Activated CD4-positive, CD25-positive, alpha-beta regulatory T cell treated with anti-CD3 and anti-CD28 coated beads, Interleukin-2, amount 50 U/mL, for 72 hours (primary cell): ENCODE data around the gene GPR180.

Experiments
- DNase-seq: peaks from one replicate; pipeline ENCODE4 v3.0.0; 2021

Gene GPR180

DNA sequence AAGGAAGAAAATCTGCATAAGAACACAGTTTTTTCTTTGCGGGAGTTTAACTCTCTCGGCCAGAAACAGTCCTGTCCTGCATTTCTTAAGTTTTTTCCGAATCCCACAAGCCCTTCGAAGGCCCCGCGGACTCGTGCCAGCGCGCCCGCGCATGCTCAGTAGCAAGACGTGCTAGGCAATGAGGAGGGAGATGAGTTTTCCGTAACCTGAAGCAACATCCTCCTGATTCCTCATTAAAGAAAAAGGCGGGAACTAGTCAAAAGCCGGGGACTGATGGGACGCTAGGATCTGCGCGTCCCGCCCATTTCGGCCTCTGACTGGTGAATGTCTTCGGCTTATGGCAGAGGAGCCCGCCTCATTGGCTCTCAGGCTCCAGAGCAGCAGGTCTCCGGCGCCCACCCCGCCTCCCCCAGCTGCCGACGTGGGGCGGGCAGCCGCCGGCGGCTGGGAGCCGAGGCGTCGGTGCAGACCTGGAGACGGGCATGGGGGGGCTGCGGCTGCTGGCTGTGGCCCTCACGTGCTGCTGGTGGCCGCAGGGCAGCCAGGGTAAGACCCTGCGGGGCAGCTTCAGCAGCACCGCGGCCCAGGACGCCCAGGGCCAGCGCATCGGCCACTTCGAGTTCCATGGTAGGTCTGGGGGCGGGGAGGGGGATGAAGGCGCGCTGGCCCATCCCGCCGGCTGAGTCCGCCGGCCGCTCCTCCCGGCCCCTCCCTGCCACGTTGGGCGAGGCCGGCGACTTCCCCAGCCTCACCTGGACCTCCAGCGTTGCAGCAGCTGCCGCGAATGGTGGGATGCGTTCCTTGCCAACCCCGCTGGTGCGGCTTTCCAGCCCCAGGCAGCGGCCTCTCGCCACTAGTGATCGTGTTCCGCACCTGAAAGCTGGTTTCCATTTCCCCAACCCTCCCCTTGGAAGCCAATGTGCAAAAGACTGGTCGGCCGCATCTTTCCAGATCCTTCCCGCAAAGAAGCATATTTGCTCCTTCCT lies at the start of gene GPR180:
TSS of gene GPR180 (plus strand) at position 412 of the 986 bp plus-strand sequence. CDS start at position 483, 71 bp downstream.
- DNase-seq = peak; percentile 81

DNA sequence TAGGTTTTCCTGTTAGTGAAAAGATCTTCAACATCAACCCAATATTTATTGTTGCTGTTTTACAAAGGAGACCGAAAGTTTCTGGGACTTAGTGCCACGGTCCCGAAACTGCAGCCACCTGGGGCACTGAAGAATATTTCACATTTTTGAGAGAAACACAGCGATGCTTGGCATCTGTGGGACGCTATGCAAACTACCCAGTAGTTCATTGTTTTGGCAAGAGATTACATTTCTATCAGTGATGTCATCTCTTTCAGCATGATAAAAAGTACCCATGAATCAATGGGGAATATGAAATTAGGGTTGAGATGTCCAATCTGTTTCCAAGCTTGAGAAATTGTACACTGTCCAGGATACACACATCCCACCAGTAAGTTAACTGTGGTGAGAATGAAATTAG lies 49.6 kb upstream of the GPR180 start:
- DNase-seq = no peak

- no peak for DNase-seq
Observed at GRCh38 chr13:94553766-94554165, 47.9 kb upstream of the GPR180 start.

DNA sequence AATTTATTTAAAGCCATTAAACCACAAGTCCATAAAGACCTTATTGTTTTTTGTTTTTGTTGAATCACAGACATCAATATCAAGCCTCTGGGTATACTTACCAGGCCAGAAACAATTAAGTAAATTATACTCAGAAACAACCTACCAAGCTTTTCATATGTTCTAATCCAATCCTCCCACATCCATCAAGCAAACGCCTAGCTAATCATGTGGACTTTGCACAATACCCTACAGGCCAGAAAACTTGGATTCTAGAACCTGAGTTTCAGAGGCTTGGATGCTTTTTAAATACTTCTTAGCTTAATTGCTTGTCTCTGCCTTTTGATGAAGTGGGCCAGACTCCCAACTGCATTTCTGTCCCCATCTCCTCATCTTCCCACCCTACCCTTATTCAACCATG lies 45.6 kb upstream of the GPR180 start:
- DNase-seq = no peak

DNA sequence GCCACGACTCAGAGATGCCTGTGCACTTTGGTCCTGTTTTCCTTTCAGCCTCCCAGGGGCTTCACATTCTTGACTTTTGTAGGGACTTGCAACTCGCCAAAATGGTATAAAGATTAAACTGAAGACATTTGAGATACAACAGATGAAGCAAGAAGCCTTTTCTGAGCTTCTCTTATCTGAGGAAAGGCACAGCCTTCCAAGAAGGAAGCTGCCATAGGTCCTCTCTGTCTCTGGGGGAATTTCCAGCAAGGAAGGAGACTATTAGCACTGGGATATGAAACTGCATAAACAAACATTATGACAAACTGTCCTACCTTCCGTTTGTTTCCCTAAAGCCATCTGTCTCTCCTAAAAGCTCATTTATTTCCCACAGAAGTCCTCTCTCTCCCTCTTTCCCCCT lies 45.0 kb upstream of the GPR180 start:
- no peak for DNase-seq

GRCh38 chr13:94557684-94558235 lies 43.9 kb upstream of the GPR180 start:
- DNase-seq = no peak

GRCh38 chr13:94558716-94559115 lies 42.9 kb upstream of the GPR180 start:
- DNase-seq = peak; percentile 37

DNA sequence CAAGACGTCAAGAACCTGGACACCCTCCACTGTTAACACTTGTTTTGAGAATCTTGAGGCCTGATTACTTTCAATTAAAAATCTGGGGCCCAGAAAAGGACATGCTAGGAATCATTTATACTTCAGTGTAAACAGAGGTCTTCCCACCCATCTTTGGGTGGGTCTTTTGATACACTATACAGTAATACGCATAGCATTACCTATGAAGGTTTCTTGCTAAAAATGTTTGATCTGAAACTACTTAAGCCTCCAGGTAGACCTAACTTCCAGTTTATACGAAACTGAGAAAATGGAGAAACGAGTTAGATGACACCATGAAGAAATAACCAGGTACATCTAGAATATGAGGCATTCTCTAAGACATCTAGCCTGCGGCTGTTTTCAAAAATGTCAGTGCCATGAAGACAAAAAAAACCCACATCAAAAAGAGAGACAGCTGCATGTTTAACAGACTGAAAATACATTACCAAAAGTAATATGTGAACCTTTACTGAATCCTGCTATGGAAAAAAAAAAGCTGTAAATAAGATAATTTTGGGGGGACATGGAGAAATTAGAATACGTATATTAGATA lies 42.3 kb upstream of the GPR180 start:
- DNase-seq = no peak

DNA sequence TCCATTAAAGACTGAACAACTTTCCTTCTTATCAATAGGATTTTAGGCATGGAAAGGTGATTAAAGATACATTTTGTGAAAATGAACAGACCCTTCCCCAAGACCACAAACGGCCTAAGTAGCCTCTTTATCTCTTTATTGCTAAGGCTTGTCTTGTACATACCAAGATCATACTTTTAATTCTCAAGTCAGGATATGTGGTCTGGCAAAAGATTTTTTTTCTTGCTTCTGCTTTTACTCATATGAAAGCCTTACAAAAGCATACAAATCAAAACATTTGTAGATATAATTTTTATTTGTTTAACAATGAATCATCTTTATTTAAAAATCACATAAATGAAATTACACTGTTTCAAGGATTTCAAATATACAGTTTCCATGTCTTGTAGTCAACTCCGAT lies 41.5 kb upstream of the GPR180 start:
- DNase-seq = no peak

DNA sequence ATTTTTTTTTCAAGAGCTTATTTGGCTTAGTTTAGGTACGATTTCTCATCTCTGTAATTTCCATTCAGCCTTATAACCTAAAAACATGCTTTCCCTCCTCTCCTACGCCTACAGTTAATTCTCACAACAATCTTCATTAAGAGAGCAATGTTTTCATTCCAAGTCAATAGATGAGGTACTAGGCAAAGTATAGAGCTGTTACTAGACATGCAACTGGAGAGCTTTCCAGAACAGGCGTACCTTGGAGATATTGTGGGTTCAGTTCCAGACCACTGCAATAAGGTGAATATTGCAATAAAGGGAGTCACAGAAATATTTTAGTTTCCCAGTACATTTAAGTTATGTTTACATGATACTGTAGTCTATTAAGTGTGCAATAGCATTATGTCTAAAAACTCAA lies 40.5 kb upstream of the GPR180 start:
- DNase-seq = no peak

- no peak for DNase-seq
Observed at GRCh38 chr13:94567581-94567980, 34.1 kb upstream of the GPR180 start.

DNA sequence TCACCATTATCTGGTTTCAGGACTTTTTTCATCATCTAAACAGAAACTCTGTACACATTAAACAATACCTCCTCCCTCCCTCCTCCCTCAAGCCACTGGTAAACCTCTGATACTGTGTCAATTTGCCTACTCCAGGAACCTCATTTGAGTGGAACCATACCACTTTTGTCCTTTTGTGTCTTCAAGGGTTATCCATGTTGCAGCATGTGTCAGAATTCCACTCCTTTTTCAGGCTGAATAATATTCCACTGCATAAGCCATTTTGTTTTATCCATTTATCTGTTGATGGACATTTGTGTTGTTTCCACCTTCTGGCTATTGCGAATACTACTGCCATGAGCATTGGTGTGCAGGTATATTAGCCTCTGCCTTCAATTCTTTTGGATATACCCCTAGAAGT lies 33.2 kb upstream of the GPR180 start:
- DNase-seq = no peak

GRCh38 chr13:94569615-94570014 lies 32.0 kb upstream of the GPR180 start:
- DNase-seq = no peak

DNA sequence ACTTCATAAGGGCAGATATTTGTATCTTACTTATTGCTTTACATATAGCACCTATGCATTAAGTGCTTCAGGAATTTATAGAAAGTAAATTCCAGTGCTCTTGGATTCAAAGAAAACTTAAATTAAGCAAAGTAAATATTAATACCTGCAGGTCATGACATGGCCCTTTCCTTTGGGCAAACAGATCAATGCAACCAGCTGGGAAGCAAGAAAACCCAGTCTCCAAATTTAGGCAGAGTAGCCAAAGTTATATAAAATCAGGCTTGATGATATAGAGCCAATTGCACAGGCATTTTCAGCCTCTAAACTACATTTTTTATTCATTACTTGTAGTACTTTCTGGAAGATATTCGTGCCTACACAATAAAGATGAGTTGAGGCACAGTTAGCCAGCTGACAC lies 22.6 kb upstream of the GPR180 start:
- DNase-seq = no peak

DNA sequence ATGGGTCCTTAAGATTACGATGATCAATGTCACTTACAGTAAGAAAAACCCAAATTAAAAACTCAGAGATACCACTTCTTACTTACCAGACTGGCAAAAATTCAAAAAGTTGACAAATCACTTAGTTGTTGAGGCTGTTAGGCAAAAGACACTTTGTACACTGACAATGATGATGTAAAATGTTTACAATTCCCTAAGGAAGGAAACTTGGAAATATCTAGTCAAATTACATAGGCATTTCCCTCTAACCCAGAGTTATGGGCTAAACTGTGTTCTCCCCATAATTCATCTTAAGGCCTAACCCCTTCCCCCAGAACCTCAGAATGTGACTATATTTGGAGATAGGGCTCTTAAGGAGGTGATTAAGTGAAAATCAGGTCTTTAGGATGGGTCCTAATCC lies 17.7 kb upstream of the GPR180 start:
- DNase-seq = no peak

DNA sequence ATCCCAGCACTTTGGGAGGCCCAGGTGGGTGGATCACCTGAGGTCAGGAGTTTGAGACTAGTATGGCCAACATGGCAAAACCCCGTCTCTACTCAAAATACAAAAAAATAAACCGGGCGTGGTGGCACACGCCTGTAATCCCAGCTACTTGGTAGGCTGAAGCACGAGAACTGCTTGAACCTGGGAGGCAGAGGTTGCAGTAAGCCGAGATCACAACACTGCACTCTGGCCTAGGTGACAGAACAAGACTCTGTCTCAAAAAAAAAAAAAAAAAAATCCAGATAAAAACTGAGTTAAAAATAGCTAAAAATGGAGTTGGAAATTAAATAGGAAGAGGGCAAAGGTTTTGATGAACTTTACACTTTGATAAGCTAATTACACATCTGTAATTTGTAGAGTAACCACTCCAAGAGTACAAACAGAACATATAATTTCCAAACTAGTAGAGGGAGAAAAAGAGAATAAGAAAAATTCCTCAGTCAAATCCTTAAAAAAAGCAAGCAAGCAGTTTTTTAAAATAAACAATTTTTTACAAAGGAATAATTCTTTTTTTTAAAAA lies 16.0 kb upstream of the GPR180 start:
- no peak for DNase-seq

DNA sequence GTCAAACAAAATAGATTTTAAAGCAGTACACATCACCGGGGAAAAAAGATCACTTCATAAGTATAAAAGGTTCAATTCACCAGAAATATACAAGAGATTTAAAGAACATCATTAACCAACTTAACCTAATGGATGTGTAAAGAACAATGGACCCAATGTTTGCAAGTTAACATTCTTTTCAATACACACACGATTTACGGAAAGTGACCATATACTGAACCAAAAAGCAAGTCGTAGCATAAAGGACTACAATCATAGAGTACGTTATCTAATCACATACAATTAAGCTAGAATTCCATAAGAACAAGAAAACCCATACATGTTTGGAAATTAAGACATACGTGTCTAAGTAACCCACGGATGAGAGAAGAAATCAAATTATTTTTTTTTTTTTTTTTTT lies 15.3 kb upstream of the GPR180 start:
- DNase-seq = no peak

DNA sequence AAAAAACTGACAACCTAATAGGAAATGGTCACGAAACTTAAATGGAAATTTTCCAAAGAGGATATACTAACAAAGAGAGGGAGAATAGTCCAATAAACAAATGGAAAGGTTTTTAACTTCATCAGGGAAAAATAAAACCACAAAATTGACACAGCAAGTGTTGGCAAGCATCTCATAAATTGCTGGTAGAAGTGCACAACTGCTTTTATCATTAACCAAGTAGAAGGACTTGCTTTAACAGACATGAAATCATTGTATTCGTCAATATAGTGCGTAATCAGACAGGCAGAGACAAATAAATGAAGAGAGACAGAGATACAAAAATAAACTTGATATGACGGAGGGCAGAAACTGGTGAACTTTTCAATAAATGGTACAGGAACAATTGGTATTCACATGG lies 13.1 kb upstream of the GPR180 start:
- no peak for DNase-seq

GRCh38 chr13:94590744-94591143 lies 10.9 kb upstream of the GPR180 start:
- DNase-seq = no peak

DNA sequence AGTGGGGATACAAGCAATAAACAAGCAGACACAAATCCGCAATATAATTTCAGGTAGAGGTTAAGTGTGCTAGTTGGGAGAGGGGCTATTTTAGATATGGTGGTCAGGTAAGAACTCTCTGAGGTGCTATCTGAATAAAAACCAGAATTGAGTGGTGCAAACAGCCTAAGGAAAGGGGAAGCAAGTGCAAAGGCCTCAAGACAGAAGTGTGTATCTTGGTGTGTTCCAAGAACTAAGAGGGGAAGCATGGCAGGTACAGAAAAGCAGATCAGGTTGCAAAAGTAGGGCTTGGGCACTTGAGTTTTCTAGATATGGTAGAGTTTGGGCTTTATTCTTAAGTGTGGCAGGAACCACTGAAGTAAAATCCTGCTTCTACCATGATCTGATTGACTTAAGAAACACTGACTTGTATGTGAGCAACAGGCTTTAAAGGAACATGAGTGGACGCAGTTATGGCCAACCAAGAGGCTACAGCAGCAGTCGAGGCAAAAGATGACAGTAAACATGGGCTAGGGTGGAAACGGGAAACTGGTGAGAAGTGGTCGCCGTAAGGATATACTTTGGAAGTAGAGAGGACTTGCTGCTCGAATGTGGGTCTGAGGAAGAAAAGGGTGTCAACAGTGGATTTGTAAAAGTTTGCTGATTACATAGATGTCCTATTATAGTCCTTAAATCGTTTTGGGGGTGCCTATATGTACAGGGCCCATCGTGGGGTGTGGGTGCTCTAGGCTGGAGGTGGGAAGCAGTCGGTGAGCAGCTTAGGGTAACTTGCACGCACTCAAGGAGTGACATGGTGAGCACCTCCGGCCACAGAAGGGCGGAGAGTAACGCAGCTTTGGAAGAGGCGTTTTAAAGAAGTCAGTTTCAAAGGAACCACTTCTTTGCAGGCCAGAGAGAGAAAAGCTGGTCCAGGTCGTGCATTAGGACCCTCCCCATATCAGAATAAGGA lies 6.4 kb upstream of the GPR180 start:
- peak; percentile 49 for DNase-seq

GRCh38 chr13:94595950-94596574 lies 5.6 kb upstream of the GPR180 start, which contains the start of gene TGDS:
TSS of gene TGDS (minus strand) at chr13:94596152. CDS start at chr13:94596136, 16 bp downstream.
- DNase-seq = peak; percentile 85

- DNase-seq = no peak
Observed at GRCh38 chr13:94596575-94596971, 5.1 kb upstream of the GPR180 start.
